ENCODE data around the gene SUSD6. TPM values are rescaled to one million over a fixed set of nuclear protein-coding genes. Genes with fewer than 3 reads are reported as not detected.
A peak's percentile ranks its signal among the peaks of the same experiment; 100 is the strongest.

The SUSD6 gene
- total RNA-seq, 1 experiment from 2014 or later, result 44.7 TPM

DNA sequence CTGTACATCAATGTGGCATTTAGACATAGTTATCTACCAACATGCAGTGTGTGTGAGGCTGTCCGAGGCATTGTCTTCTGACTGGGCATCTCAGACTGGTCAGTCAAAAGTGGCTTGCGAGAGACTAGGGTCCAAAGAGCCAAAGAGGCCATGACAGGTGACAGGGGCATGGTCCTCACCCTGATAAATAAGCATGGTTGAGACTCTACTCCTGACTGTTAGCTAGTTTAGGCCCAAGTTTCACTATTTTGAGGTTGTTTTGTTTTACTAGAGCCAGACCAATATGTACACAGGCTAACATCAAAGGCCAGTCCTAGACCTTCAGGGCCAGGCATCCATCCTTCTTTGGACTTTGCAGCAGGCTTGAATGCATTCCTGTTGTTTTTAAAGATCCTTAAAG lies 78.6 kb downstream of the SUSD6 start:
- TF ChIP-seq, protein P1, sequence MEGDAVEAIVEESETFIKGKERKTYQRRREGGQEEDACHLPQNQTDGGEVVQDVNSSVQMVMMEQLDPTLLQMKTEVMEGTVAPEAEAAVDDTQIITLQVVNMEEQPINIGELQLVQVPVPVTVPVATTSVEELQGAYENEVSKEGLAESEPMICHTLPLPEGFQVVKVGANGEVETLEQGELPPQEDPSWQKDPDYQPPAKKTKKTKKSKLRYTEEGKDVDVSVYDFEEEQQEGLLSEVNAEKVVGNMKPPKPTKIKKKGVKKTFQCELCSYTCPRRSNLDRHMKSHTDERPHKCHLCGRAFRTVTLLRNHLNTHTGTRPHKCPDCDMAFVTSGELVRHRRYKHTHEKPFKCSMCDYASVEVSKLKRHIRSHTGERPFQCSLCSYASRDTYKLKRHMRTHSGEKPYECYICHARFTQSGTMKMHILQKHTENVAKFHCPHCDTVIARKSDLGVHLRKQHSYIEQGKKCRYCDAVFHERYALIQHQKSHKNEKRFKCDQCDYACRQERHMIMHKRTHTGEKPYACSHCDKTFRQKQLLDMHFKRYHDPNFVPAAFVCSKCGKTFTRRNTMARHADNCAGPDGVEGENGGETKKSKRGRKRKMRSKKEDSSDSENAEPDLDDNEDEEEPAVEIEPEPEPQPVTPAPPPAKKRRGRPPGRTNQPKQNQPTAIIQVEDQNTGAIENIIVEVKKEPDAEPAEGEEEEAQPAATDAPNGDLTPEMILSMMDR (IDR thresholded peaks at IDR 0.05; ENCODE audit: unreplicated experiment), result no peak
- Mint-ChIP-seq H3K4me1 (ENCODE audit: low read depth, unreplicated experiment) (peaks cover 24% of the 10 kb centered on the region), H3K36me3 (ENCODE audit: insufficient read depth, unreplicated experiment) (no peaks in the 10 kb centered on the region), H3K27me3 (ENCODE audit: unreplicated experiment) (no peaks in the 10 kb centered on the region), H3K9me3 (ENCODE audit: low read depth, unreplicated experiment) (no peaks in the 10 kb centered on the region), H3K4me3 (ENCODE audit: low read depth, unreplicated experiment) (no peak overlapping the region), H3K27ac (ENCODE audit: unreplicated experiment) (no peak overlapping the region)
- no TSS peak for BruUV-seq (replicated peaks)
- intact Hi-C loops (cut with micrococcal nuclease; ENCODE audit: unreplicated experiment), result no loop called here
- DNase-seq, result no peak
- CTCF ChIA-PET, result no interaction called here

DNA sequence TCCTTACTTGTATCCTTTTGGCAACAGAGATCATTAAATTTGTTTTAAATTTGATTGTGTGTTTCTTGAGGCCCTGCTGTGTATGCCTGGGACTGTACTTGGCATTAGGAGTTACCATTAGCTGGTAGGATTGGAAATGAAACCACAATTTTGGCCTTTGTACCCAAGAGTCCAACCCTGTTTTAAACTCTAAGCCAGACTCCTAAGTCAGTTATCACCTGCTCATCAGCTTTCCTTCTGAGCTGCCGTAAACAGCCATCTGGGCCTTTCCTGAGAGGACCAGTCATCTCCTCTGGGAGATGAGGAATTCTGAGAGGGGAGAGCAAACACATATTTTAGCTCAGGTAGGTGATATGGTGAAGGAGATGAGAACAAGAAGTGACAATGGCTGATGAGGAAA lies 81.2 kb downstream of the SUSD6 start:
- BruUV-seq (replicated peaks), result no TSS peak
- Mint-ChIP-seq H3K4me3 (ENCODE audit: low read depth, unreplicated experiment) (no peak overlapping the region), H3K27ac (ENCODE audit: unreplicated experiment) (no peak overlapping the region), H3K9me3 (ENCODE audit: low read depth, unreplicated experiment) (no peaks in the 10 kb centered on the region), H3K27me3 (ENCODE audit: unreplicated experiment) (no peaks in the 10 kb centered on the region), H3K4me1 (ENCODE audit: low read depth, unreplicated experiment) (peaks cover 21% of the 10 kb centered on the region), H3K36me3 (ENCODE audit: insufficient read depth, unreplicated experiment) (no peaks in the 10 kb centered on the region)
- no peak for DNase-seq
- CTCF ChIA-PET, result no interaction called here
- intact Hi-C loops (cut with micrococcal nuclease; ENCODE audit: unreplicated experiment), result no loop called here
- TF ChIP-seq, protein P1 (IDR thresholded peaks at IDR 0.05; ENCODE audit: unreplicated experiment), result no peak

DNA sequence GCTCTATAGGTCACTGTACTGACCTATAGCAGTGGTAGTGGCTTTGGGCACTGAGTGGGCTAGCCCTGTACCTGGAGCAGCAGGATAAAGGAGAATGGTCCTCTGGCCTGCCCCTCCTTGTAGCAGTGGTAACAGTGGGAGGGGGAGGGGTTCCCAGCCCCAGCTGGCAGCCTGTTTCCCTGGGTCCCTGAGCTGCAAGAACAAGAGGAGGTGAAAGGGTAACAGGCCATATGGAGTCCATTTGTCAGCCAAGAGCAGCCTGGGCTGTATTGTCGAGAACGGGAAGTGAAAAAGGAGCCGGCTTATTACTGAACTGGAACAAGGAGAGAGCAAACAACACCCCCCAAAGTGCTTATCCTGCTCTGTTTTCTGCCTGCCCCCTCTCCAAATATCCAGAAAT lies 81.7 kb downstream of the SUSD6 start:
- H3K4me3 Mint-ChIP-seq (ENCODE audit: low read depth, unreplicated experiment), result no peak overlapping the region
- no TSS peak for BruUV-seq (replicated peaks)

DNA sequence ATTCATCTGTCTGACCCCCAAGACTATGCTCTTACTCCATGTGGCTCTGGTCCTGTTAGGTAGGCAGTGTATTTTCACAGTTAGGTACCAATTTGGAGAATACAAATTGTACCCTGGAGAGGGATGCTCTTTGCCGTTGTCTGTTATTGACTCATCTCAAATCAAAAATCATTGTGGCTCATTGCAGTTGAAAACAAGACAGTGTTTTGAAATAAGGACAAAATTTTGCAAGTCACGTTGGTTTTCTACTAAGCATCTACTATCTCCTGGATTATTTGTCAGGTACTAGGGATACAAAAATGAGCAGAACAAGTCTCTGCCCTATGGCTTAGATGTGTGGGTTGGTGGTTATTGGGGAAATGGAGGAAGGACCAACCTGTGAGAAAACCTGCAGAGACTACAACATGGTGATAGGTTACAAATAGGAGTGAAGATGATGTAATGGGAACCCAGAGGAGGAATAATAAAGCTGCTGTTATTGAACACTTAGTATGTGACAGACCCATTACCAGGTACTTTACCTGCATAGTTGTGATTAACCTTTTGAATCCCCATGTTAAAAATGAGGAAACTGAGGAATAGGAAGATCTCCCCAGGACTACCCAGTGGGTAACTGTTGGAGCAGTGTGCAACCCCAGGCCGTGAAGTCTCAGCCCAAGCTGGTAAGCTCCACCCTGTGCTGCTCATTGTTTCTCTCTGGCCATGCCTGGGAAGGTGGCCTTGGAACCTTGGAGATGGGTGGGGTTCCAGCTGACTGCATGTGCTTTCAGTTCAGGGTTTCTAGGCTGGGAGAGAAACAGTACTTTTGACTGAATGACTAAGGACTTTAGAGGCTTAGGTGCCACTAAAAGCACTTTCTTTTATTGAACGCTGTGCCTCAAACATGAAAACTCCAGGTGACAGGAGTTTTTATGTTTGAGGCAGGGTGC lies 82.7 kb downstream of the SUSD6 start:
- no peaks in the 10 kb centered on the region for H3K36me3 Mint-ChIP-seq (ENCODE audit: insufficient read depth, unreplicated experiment)
- H3K4me3 Mint-ChIP-seq (ENCODE audit: low read depth, unreplicated experiment), result no peak overlapping the region
- H3K27me3 Mint-ChIP-seq (ENCODE audit: unreplicated experiment), result no peaks in the 10 kb centered on the region
- intact Hi-C loops (cut with micrococcal nuclease; ENCODE audit: unreplicated experiment), result no loop called here
- CTCF ChIA-PET, result interaction anchor here (1.0 kb wide), 1 partner anchor 20 kb away, joined by 4 read pairs; no protein-coding TSS in a partner anchor
- H3K4me1 Mint-ChIP-seq (ENCODE audit: low read depth, unreplicated experiment), result peaks cover 21% of the 10 kb centered on the region
- H3K9me3 Mint-ChIP-seq (ENCODE audit: low read depth, unreplicated experiment), result no peaks in the 10 kb centered on the region
- no TSS peak for BruUV-seq (replicated peaks)
- H3K27ac Mint-ChIP-seq (ENCODE audit: unreplicated experiment), result peak overlapping the region; percentile 25
- peak; percentile 16 for DNase-seq
- TF ChIP-seq, protein P1 (IDR thresholded peaks at IDR 0.05; ENCODE audit: unreplicated experiment), result no peak

More for the DNA sequence above, 81.7 kb downstream of the SUSD6 start:
- Mint-ChIP-seq H3K27ac (ENCODE audit: unreplicated experiment) (no peak overlapping the region), H3K27me3 (ENCODE audit: unreplicated experiment) (no peaks in the 10 kb centered on the region), H3K4me1 (ENCODE audit: low read depth, unreplicated experiment) (peaks cover 21% of the 10 kb centered on the region), H3K36me3 (ENCODE audit: insufficient read depth, unreplicated experiment) (no peaks in the 10 kb centered on the region), H3K9me3 (ENCODE audit: low read depth, unreplicated experiment) (no peaks in the 10 kb centered on the region)
- CTCF ChIA-PET, result no interaction called here
- no peak for DNase-seq
- intact Hi-C loops (cut with micrococcal nuclease; ENCODE audit: unreplicated experiment), result no loop called here
- TF ChIP-seq, protein P1 (IDR thresholded peaks at IDR 0.05; ENCODE audit: unreplicated experiment), result no peak
